GM21576 (cell line): Measurements from ENCODE around the gene C4orf33.
"Not testable (repeated sequence)": the region's sequence is repeated elsewhere in the genome, so short reads cannot be mapped to it uniquely, and the experiment has no call there.

Experiments used
- ATAC-seq: cut with Tn5 transposase; IDR thresholded peaks from one replicate; pipeline ENCODE4 v1.9.1; 2021; ENCODE audit warnings: mild to moderate bottlenecking, moderate library complexity; ENCODE audit not compliant: unreplicated experiment

C4orf33 gene, protein sequence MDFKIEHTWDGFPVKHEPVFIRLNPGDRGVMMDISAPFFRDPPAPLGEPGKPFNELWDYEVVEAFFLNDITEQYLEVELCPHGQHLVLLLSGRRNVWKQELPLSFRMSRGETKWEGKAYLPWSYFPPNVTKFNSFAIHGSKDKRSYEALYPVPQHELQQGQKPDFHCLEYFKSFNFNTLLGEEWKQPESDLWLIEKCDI

DNA sequence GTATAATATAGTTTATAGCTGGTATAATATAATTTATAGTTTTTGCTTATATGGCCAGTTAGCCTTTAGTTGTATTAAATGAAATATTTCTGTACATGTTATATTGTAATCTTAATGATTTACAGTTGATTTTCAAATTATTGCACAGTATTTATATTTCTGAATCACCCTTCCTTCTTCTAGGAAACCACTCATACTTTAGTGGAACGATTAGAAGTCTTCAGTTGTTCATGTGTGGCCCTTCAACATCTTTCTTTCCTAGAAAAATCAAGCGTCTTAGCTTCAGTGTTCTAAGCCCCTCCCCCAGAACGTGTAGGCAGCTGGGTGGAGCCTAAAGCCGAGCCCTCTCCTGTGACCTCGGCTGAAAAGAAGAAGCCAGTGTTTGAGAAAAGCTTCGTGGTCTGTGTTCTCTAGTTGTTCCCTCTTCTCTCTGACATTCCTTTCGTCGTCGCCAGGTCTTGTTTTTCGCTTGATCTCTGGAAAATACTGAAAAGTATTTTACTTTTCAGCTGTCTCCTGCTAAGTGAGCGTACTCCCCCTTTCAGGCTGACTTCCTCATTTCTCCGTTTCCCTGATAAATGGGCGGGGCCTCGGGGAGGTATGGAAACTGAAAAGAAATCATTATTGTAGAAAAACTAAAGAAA is at the start of gene C4orf33:
C4orf33 (plus strand) TSS at position 342 of the 644 bp plus-strand sequence. CDS start 6,459 bp downstream, outside the sequence.
- peak; percentile 43 for ATAC-seq

DNA sequence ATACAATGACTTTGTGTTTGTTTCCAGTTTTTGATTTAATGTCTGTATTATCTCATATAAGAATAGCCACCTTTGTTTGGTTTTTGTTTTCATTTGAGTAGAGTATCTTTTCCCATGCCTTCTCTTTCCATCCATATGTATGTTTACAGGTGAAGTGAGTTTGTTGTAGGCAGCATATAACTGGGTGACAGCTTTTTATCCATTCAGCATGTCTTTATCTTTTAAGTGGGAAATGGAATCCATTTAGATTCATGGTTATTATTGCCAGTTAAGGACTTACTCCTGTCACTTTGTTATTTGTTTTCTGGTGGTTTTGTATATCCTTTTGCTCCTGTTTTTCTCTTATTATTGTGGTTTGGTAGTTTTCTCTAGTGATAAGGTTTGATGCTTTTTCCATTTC is 36.9 kb upstream of the C4orf33 start:
- ATAC-seq = no peak

DNA sequence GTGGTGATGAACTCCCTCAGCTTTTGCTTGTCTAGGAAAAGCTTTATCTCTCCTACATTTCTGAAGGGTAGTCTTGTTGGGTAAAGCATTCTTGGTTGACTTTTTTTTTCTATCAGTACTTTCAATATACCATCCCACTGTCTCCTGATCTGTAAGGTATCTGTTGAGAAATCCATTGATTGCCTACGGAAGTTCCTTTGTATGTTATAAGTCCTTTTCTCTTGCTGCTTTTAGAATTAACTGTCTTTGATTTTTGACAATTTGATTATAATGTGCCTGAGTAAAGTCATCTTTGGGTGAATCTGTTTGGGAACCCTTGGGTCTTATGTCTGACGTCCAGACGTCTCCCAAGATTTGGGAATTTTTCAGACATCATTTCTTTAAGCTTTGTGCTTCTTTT is 33.4 kb upstream of the C4orf33 start:
- no peak for ATAC-seq

DNA sequence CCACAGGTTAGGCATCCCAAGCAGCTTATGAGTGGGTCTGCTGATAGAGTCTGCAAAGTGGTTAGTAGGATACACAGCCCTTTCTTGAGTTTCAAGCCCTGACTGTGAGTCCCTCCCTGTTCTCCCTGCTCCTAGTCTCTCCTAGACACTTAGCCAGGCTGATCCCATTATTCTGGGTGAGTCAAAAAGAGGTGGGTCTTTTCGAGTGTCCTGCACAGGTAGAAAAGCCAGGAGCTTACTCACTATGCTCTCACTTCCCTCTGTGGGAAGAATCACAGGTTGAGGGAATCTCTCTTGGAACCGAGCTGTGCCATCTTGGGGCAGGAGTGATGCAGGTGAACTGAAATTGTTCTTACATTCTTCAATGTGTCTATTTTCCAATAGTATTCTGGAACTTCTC is 32.3 kb upstream of the C4orf33 start:
- no peak for ATAC-seq

DNA sequence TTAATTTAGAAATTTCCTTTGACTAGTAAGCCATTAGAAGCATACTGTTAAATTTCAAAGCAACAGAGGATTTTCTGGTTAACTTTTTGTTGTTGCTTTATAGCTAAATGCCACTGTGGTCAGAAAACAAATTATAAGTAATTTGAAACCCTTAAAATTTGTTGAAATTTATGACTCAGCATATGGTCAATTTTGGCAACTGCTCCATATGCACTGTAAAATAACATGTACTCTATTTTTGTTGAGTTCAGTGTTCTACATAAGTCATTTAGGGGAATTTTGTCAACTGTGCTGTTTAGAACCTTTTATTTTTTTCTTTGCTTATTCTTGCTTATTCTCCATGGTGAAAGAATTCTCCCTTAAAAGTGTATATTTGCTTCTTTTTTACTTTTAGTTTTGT is 31.2 kb upstream of the C4orf33 start:
- no peak for ATAC-seq

DNA sequence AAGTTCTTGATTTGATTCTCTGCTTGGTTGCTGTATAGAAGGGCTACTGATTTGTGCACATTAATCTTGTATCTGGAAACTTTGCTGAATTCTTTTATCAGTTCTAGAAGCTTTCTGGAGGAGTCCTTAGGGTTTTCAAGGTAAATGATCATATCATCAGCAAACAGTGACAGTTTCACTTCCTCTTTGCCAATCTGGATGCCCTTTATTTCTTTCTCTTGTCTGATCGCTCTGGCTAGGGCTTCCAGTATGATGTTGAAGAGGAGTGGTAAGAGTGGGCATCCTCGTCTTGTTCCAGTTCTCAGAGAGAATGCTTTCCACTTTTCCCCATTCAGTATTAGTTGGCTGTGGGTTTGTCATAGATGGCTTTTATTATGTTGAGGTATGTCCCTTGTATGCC is 26.4 kb upstream of the C4orf33 start:
- not testable (repeated sequence) for ATAC-seq

DNA sequence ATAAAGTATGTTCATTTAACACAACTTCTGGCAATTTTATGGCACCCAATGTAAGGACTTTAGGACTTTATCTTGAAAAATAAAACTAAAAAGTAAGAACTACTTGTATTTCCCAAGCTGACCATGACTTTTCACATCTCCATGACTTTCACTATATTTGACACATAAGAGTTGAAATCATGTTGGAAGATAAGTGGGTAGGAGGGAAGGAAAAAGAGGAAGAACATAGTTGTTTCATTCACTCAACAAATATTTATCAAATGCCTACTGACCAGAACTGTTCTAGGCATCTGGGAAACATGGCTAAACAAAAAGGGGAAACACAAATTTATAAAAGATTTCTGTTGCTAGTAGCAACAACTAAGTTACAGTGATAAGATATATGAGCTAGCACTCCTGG is 18.6 kb upstream of the C4orf33 start:
- ATAC-seq = no peak

DNA sequence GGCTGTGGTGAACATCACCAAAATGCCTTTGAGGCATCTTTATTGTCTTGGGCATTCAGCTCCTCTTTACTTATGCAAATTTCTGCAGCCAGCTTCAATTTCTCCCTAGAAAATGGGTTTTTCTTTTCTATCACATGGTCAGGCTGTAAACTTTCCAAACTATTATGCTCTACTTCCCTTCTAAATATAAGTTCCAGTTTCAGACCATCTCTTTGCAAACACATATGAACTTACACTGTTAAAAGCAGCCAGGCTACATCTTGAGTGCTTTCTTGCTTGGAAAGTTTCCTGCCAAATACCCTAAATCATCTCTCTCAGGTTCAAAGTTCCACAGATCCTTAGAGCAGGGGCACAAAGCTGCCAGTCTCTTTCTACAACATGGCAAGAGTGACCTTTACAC is 15.8 kb upstream of the C4orf33 start:
- no peak for ATAC-seq

DNA sequence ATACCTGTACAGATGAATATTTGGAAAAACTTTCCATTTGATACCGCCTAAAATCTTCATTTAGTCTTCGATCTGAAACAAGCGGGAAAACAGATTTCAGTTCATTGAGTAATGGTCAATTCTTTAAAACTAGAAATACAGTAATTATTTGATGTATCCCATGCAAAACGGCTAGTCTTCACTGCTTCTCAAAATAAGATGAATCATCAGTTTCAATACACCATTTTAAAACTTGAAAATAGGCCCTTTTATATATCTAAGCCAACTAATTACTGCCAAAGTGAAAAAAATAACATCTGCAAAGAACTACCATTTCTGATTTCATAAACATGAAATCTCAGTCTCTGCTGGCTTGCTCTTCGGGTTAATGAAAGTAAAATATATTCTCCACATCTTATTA is 13.7 kb upstream of the C4orf33 start:
- no peak for ATAC-seq

DNA sequence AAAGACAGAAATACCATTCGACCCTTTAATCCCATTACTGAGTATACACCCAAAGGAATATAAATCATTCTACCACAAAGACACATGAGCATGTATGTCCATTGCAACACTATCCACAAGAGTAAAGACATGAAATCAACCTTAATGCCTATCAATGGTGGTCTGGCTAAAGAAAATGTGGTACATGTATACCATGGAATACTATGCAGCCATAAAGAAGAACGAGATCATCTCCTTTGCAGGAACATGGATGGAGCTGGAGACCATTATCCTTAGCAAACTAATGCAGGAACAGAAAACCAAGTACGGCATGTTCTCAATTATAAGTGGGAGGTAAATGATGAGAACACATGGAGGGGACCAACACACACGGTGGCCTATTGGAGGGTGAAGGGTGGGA is 10.5 kb upstream of the C4orf33 start:
- ATAC-seq = no peak

DNA sequence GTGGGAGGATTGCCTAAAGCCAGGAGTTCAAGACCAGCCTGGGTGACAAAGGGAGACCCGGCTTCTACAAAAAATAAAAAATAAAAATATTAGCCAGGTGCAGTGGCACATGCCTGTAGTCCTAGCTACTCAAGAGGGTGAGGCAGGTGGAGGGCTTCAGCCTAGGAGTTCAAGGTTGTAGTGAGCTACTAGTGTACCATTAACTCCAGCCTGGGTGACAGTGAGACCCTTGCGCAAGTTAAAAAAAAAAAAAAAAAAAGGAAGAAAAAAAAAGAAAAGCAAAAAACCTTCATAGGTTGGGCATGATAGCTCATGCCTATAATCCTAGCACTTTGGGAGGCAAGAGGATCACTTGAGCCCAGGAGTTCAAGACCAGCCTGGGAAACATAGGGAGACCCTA is 8.4 kb upstream of the C4orf33 start:
- ATAC-seq = no peak

DNA sequence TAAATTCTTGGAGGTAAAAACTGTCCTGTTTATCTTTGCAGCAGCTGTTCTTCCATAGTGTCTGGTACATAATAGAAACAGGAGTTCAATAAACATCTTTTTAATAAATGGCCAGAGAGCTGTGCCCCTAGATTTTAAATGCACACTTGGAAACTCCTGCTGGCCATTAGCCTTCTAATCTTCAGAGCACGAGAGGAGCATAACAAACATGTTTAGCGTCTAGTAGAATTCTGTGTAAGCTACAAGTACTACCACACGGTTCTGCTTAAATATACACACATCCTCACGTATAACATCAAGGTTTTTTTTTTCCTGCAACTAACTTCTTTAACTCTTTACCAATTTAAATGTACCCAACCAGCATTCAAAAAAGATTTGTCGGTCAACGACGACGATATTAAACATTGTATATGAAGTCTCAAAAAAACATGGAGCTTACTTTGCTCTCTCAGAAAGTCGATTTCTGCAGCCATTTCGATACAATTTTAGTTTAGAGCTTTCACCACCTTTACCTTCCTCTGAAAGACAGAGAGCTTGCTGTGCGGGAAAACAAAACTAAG is 3.2 kb upstream of the C4orf33 start:
- ATAC-seq = no peak

DNA sequence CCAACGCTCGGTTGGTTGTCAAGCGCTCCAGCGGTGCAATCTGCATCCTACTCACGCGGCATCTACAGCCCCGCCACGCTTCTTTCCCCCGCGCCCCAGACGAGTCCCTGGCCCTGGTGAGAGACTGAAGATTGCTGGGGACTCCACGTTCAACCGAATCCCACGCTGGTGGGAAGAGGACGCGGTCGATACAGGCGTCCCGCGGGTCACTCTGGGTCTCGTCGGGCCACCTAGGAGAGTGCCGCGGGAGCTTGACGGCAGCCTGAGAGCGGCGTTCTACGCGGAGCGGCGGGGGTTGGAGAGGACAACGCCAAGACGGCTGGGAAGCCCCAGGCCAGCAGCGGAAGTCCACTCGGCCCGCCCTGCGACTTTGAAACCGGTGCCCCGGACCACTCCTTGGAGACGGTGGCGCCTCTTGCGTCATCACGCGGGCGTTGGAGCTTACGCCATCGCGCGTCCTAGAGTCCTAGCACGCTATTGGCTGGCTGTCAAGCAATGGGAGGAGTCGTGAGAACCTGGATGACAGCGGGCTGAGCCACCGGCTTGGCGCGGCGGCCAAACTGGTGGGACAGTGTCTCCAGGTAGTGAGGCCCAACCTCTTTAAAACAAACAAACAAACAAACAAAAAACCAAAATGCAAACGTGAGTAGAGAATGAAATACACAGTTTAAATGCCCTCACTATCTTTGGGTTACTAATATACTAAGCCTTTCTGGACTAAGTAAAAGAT is 2.6 kb upstream of the C4orf33 start, which contains the start of gene SCLT1:
SCLT1 (minus strand) TSS at position 349 of the 730 bp plus-strand sequence. CDS start 436 bp downstream, outside the sequence.
- ATAC-seq = peak; percentile 93

DNA sequence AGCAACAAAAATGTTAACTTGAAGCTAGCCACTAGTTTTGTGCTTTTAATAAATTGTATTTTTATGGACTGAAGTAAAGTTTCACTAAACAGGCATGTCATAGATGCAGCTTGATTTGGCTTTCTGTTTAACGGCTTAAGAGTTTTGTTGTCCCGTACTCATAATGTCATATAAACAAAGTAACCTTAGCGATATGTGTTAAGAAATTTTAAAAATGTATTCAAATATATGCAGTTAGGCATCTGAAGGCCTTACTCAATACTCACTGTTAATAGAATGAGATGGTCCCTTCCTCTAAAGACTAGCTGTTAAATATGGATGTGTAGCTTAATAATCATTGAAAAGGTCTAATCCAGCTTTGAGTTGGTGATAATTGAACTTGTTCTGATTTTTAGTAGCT is 1.6 kb upstream of the C4orf33 start:
- ATAC-seq = no peak

DNA sequence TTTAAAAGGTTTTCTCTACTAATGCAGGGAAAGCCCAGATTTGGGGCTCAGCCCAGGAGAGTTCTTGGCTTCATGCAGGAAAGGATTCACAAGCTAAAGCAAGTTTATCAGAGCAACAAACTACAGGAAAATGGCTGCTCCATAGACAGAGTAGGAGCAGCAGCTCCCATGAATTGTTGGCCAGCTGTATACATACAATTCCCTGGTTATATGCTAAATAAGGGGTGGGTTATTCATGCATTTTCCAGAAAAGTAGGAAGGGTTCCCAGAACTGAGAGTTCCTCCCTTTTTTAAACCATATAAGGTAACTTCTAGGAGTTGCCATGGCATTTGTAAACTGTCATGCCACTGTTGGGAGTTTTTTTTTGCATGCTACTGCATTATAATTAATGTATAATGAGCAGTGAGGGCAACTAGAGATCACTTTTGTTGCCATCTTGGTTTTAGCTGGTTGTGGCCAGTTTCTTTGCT is 2.6 kb downstream of the C4orf33 start:
- no peak for ATAC-seq

DNA sequence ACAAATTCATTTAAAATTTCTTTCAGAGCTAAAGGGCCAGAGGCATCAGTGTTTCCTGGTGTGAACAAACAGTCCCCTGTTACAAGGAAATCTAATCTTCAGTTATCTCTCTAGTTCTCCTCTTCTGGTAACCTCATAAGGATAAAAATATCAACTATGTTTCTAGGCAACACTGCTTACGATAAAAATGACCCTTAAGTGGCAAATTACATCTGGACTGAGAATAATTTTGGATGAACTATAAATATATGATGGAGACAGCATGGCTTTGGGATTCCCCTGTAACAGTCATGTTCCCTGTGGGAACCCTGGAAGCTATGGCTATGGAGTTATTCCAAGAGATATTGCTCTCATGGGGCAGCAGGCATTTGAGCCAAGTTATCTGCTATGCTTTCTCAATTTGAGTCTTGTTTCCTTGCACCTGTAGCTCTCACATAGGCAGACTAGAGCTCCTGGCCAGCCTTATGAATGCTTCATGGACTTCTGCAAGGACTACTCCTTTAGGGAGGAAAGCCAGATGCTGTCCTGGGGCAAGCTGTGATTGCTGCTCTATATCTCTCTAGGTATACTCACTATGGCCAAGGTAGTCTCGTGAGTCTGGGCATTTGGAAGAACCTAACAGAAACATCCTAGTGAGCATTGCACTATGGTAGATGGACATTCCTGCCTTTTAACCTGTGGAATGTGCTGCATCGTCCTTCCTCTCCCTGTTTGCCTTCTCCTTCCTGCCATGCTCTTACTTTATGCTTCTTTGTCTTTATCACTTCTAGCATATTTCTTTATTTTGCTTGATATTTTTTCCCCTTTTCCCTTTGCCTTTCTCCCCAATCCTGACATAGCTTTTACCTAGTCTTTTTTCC is 14.2 kb downstream of the C4orf33 start:
- no peak for ATAC-seq

DNA sequence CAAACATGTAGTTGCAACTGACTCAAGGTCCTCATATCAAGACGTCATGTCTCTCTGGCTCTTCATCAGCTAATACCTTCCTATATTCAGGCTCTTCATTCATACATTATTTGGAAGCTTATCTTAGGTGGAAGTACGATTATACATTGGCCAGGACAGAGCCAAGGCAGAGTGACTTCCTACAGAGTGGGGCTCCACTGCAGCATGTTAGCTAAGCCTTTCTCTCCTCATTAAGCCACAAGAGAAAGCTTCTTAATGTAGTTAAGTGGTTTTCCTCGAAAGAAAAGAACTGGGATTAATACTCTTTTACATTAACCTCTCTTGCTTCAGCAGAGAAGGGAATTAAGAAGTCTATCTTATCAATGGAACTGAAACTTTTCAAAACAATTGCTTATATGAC is 15.0 kb downstream of the C4orf33 start:
- ATAC-seq = no peak

DNA sequence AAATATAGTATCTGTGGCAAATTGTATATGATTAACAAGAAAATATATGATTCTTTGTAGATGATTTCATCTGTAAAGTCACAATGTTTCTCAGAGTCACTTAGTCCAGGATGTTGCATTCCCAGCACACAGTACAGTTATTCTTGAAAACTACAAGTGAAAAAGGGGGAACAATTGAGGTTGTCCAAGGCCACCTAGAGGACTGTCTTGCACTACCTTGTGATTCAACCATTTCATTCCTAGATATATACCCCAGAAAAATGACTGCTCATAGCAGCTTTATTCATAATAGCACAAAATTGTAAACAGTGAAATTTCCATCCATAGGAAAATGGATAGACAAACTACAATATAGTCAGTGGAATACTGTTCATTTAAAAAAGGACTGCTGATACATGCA is 16.0 kb downstream of the C4orf33 start:
- no peak for ATAC-seq

DNA sequence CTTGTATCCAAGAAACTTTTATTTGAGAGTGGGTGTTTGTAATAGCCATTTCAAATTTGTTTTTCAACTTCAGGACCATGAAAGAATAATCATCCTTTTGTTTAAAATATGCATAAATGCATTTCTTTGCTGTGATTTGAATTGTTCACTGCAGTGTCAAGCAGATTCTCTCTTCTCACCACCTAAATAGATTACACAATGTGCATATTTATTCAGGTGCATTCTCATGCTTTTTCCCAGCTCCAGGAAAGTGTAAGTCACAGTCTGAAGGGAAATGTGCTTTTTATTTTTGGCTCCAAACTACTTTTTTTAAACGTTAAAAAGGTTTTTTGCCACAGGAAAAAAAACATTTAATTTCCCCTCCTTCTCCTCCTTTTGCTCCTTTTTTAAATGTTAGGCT is 17.5 kb downstream of the C4orf33 start:
- no peak for ATAC-seq

DNA sequence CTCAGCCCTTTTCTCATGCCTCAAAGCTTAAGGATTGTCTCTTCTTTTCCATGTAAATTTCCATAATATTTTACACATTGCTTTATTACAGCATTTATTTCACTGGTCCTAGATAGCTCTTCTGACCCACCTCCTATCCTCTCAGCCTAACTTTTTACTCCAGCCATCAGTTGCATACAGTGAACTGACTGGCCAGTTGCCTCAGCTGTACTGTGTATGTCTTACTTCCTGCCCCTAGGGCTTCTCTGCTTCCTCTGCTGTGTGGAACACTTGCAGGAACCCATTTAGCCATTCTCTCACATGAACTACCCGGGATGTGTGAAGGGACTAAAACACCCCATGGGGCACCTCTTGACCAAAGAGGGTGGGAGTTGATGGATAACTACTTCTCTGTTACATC is 18.0 kb downstream of the C4orf33 start:
- no peak for ATAC-seq

DNA sequence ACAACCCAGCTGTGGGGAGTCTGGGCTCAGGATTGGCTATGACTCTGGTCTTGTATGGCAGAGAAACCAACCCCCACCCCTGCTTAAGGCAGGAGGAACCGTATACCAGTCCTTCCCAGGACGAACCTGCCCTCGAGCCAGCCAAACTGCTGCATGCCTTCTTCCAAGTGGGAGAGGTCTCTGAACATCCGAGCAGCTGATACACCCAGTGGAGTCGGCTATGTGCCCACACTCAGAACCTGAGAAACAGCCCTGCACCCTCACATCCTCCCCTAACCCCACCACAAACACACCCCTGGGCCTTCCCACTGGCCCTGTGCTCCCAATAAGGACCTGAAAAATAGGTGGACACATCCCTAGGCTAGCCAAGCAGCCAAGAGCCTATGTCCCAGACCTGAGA is 21.8 kb downstream of the C4orf33 start:
- no peak for ATAC-seq
